Type B pancreatic cell (in vitro differentiated cells): ENCODE measurements around the gene PRSS27. TPM values are rescaled to one million over a fixed set of nuclear protein-coding genes. Genes with fewer than 3 reads are reported as not detected.

Experiments used
- DNase-seq: peaks from one replicate; pipeline ENCODE4 v3.0.0; 2021; ENCODE audit warnings: mixed read lengths; ENCODE audit not compliant: unreplicated experiment; ENCODE audit errors: extremely low spot score
- H3K27ac Mint-ChIP-seq: 2 replicates; pipeline ENCODE4 v1.8.0; 2021; ENCODE audit warnings: mild to moderate bottlenecking, mixed read lengths
- H3K27me3 Mint-ChIP-seq: 2 replicates; pipeline ENCODE4 v1.8.0; 2021; ENCODE audit warnings: mixed read lengths
- H3K36me3 Mint-ChIP-seq: 2 replicates; pipeline ENCODE4 v1.8.0; 2021; ENCODE audit warnings: mixed read lengths
- H3K4me1 Mint-ChIP-seq: one replicate; pipeline ENCODE4 v1.8.0; 2021; ENCODE audit warnings: mixed read lengths; ENCODE audit not compliant: unreplicated experiment
- H3K4me3 Mint-ChIP-seq: 2 replicates; pipeline ENCODE4 v1.8.0; 2021; ENCODE audit warnings: mild to moderate bottlenecking, mixed read lengths
- H3K9me3 Mint-ChIP-seq: 2 replicates; pipeline ENCODE4 v1.8.0; 2021; ENCODE audit warnings: mixed read lengths
- total RNA-seq: library from RNA; stranded (reverse); gene quantifications from 2 replicates; pipeline ENCODE4 v1.2.1, GENCODE V29; 2021; ENCODE audit warnings: low replicate concordance
- TF ChIP-seq, protein P1 (sequence below): fragments of 200-600 bp; sonication (generic); conservative IDR thresholded peaks from 2 replicates; pipeline ENCODE4 v1.5.0; 2021; ENCODE audit warnings: antibody characterized with exemption, mild to moderate bottlenecking

Gene PRSS27
- total RNA-seq, 1 donor from 2014 or later: 19.0 TPM

DNA sequence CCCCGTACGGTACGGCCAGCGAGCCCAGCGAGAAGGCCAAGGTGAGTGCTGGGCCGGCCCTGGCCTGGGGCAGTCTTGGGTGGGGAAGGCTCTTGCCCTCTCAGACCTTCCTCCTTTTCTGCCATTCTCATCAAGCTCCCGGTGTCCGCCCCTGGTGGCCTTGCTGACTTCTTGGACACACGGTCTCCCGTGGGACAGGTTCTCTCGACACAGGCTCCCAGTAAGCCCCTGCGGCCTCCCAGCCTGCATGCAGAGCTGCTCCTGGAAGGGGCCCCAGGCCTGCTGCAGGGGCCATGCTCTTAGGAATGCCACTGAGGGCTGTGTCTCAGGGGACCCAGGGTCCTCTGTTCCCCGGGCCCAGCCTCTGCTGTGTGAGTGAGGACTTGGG, 17.6 kb downstream of the PRSS27 start:
- TF ChIP-seq, protein P1, sequence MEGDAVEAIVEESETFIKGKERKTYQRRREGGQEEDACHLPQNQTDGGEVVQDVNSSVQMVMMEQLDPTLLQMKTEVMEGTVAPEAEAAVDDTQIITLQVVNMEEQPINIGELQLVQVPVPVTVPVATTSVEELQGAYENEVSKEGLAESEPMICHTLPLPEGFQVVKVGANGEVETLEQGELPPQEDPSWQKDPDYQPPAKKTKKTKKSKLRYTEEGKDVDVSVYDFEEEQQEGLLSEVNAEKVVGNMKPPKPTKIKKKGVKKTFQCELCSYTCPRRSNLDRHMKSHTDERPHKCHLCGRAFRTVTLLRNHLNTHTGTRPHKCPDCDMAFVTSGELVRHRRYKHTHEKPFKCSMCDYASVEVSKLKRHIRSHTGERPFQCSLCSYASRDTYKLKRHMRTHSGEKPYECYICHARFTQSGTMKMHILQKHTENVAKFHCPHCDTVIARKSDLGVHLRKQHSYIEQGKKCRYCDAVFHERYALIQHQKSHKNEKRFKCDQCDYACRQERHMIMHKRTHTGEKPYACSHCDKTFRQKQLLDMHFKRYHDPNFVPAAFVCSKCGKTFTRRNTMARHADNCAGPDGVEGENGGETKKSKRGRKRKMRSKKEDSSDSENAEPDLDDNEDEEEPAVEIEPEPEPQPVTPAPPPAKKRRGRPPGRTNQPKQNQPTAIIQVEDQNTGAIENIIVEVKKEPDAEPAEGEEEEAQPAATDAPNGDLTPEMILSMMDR: no peak
- Mint-ChIP-seq H3K27ac (no peak overlapping the region), H3K9me3 (no peaks in the 10 kb centered on the region), H3K27me3 (no peaks in the 10 kb centered on the region), H3K4me3 (no peak overlapping the region), H3K4me1 (no peaks in the 10 kb centered on the region), H3K36me3 (no peaks in the 10 kb centered on the region)
- no peak for DNase-seq

DNA sequence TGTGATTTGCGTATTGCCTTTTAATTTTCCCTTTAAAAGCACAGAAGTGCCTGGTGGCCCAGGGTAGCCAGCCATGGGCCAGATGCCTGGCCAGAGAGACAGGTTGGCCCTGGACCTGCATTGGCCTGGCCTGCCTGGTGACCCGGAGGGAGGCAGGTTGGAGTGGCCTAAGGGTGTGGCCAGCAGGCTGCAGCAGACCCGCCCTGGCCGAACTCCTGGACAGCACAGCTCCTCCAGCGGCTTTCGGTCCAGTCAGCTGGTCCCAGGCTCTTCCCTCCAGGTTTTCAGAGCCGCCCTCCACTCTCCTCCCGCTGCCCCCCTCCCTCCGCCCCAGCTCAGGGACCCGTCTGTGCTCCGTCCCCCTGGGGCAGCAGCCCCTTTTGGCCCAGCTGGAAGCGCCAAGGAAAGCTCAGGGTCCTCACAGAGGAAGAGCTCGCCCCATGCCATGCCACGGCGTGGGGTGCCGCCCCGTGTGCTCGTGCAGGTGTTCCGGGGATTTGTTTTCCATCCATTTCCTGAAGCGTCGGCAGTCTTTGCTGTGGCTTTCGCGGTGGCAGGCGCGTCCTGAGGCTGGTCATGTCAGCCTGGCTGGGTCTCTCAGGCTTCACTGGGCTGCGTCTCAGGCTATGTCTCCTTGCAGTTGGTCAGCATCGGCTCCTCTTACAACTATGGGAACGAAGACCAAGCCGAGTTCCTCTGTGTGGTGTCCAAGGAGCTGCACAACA, 18.1 kb downstream of the PRSS27 start:
- H3K4me1 Mint-ChIP-seq: no peaks in the 10 kb centered on the region
- DNase-seq: no peak
- H3K9me3 Mint-ChIP-seq: no peaks in the 10 kb centered on the region
- TF ChIP-seq, protein P1: no peak
- no peaks in the 10 kb centered on the region for H3K27me3 Mint-ChIP-seq
- no peaks in the 10 kb centered on the region for H3K36me3 Mint-ChIP-seq
- H3K27ac Mint-ChIP-seq: no peak overlapping the region
- no peak overlapping the region for H3K4me3 Mint-ChIP-seq

- no peak overlapping the region for H3K27ac Mint-ChIP-seq
- H3K36me3 Mint-ChIP-seq: no peaks in the 10 kb centered on the region
- no peaks in the 10 kb centered on the region for H3K4me1 Mint-ChIP-seq
- no peak overlapping the region for H3K4me3 Mint-ChIP-seq
- H3K27me3 Mint-ChIP-seq: no peaks in the 10 kb centered on the region
- no peak for DNase-seq
- TF ChIP-seq, protein P1: no peak
- no peaks in the 10 kb centered on the region for H3K9me3 Mint-ChIP-seq
Measured at GRCh38 chr16:2701272-2701671, 18.8 kb downstream of the PRSS27 start.

DNA sequence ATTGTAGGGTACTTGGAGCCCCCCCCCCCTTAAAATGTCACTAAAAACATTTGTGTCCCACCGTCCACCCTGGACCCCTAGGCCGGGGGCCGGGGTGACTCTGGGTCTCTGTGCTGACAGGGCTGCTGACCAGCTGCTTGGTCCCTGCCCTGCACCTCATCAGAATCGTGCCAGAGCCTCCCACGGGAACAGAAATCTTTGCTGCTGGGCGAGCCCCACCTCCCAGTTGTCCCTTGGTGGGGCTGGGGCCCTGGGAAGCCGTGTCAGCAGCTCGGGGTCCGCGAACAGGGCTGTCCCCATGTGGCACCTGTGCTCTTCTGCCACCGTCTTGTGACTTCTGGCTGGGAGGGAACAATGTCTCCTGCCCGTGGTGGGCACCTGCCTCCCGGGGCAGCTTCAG, 19.2 kb downstream of the PRSS27 start:
- Mint-ChIP-seq H3K27ac (no peak overlapping the region), H3K9me3 (no peaks in the 10 kb centered on the region), H3K4me3 (no peak overlapping the region), H3K27me3 (no peaks in the 10 kb centered on the region), H3K4me1 (no peaks in the 10 kb centered on the region), H3K36me3 (no peaks in the 10 kb centered on the region)
- TF ChIP-seq, protein P1: no peak
- no peak for DNase-seq

DNA sequence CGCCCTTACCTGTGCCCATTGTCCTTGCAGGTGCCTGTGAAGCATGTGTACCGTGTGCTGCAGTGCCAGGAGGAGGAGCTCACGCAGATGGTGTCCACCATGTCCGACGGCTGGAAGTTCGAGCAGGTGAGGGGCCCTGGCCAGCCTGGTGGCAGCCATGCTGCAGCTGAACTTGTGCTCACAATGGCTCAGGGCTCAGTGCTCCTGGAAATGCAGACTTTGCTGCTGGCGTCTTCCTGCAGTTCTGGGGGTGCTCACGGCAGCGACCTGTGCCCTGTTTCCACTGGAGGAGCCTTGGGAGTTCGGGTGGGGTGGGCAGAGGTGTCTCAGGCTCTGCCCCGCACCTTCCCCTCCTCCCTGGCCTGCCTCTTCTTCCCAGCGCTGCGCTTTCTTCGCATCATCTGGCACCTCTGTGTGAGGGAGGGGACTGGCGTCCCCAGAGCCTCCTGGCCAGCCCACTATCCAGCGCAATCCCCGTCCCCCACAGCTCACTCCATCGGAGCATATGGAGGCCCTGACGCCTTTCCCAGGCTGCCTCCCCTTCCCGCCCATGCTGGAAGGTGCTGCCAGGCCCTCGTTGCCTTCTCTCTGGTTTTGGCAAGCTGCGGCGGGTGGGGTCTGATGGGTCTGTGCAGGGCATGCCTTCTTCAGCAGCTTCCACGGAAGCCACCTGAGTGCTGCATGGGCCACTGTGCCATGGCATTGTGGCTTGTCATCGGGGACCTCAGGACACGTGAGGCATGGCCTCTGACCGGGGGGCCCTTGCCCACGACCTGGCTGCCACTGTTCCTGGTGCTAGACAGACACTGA, 20.0 kb downstream of the PRSS27 start:
- no peaks in the 10 kb centered on the region for H3K9me3 Mint-ChIP-seq
- TF ChIP-seq, protein P1: no peak

More for the DNA sequence above, 20.0 kb downstream of the PRSS27 start:
- H3K4me1 Mint-ChIP-seq: no peaks in the 10 kb centered on the region
- H3K27ac Mint-ChIP-seq: no peak overlapping the region
- no peaks in the 10 kb centered on the region for H3K36me3 Mint-ChIP-seq
- no peak overlapping the region for H3K4me3 Mint-ChIP-seq
- no peak for DNase-seq
- H3K27me3 Mint-ChIP-seq: no peaks in the 10 kb centered on the region
